ENCODE results near the gene APBB1IP. TPM values are rescaled to one million over a fixed set of nuclear protein-coding genes. Genes with fewer than 3 reads are reported as not detected.
A peak's percentile ranks its signal among the peaks of the same experiment; 100 is the strongest.

The APBB1IP gene
- total RNA-seq, 3 donors from 2014 or later (not counting 1 experiment from before 2014, with no cell fraction given): 92.5 to 119 (median 100) TPM

DNA sequence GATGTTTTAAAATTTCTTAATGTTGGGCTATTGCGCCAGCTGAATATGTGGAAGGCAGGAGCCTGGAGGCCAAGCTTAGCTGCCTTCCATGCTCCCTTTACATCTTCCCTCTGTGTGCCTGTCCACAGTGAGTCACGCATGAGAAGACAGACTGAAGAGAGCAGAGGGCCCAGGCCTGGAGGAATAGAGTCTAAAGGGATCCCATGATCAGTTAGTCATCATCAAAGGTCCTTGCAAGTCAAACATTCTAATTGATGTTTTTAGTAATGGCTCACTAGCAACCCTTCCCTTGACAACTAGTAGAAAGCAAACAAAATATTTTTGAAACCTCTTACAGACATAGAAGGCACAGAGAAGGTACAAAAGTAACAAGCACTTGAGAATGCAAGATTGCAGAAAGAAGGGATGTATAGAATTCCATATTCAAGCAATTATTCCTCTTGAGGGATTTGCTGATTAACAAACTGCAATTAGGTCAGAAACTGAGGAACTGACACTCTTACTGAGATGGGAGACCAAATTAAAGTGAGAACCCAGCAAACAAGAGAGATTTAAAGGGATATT, 30.7 kb upstream of the APBB1IP start:
- 96% methylated on average over 2 of the region's 2 CpGs for WGBS (ENCODE audit: insufficient coverage)
- H3K27ac ChIP-seq (ENCODE audit: low read length): no peak overlapping the region
- DNase-seq: peak in 1 of 2 donors; percentile 12
- Mint-ChIP-seq H3K9me3 (no peaks in the 10 kb centered on the region), H3K27ac (peak overlapping the region in 1 of 2 donors; percentile 20), H3K4me1 (no peaks in the 10 kb centered on the region), H3K4me3 (no peak overlapping the region), H3K36me3 (no peaks in the 10 kb centered on the region), H3K27me3 (ENCODE audit: low read depth in 2 of 2) (no peaks in the 10 kb centered on the region)
- H3K4me3 ChIP-seq (ENCODE audit: low read length): no peak overlapping the region
- H3K36me3 ChIP-seq (ENCODE audit: control insufficient read depth, insufficient read depth, low read length): no peaks in the 10 kb centered on the region
- no peaks in the 10 kb centered on the region for H3K4me1 ChIP-seq (ENCODE audit: control insufficient read depth, insufficient read depth, low read length)
- intact Hi-C loops (cut with micrococcal nuclease): no loop called here
- no peaks in the 10 kb centered on the region for H3K9me3 ChIP-seq (ENCODE audit: control insufficient read depth, insufficient read depth, low read length)
- no peaks in the 10 kb centered on the region for H3K27me3 ChIP-seq (ENCODE audit: control insufficient read depth, insufficient read depth, low read length)
- TF ChIP-seq CTCF (IDR thresholded peaks at IDR 0.05): no peak
- peak in 1 of 3 donors; percentile 15 for ATAC-seq

DNA sequence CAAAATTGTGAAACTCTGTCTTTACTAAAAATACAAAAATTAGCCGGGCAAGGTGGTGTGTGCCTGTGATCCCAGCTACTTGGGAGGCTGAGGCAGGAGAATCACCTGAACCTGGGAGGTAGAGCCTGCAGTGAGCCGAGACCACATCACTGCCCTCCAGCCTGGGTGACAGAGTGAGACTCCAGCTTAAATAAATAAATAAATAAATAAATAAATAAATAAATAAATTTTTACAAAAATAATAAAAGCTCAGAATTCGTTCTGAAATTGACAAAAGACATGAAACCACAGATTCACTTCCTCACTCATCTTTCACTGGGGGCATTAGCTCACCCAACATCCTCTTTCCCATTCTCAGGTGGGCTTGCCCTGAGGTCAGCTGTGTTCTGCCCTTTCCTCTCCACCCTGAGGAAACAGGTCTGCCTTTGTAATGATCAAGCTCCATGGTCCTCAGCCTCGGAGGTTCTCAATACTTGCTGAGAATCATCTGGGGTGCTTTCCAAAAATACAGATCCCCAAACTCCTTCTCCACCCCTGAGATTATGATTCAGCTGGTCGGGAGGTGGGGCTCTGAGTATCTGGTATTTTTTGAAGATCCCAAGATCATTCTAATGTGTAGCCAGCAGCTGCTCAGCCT, 29.2 kb upstream of the APBB1IP start:
- no peaks in the 10 kb centered on the region for H3K4me1 Mint-ChIP-seq
- no peak for ATAC-seq
- no peaks in the 10 kb centered on the region for H3K4me1 ChIP-seq (ENCODE audit: control insufficient read depth, insufficient read depth, low read length)
- TF ChIP-seq CTCF (IDR thresholded peaks at IDR 0.05): no peak
- intact Hi-C loops (cut with micrococcal nuclease): no loop called here
- H3K9me3 ChIP-seq (ENCODE audit: control insufficient read depth, insufficient read depth, low read length): no peaks in the 10 kb centered on the region
- no peaks in the 10 kb centered on the region for H3K9me3 Mint-ChIP-seq
- no peaks in the 10 kb centered on the region for H3K36me3 Mint-ChIP-seq
- 79% methylated on average over 4 of the region's 5 CpGs for WGBS (ENCODE audit: insufficient coverage)
- no peak overlapping the region for H3K27ac Mint-ChIP-seq
- H3K4me3 ChIP-seq (ENCODE audit: low read length): no peak overlapping the region
- DNase-seq: no peak
- H3K27ac ChIP-seq (ENCODE audit: low read length): no peak overlapping the region
- H3K36me3 ChIP-seq (ENCODE audit: control insufficient read depth, insufficient read depth, low read length): no peaks in the 10 kb centered on the region
- H3K4me3 Mint-ChIP-seq: no peak overlapping the region
- no peaks in the 10 kb centered on the region for H3K27me3 Mint-ChIP-seq (ENCODE audit: low read depth in 2 of 2)
- no peaks in the 10 kb centered on the region for H3K27me3 ChIP-seq (ENCODE audit: control insufficient read depth, insufficient read depth, low read length)

DNA sequence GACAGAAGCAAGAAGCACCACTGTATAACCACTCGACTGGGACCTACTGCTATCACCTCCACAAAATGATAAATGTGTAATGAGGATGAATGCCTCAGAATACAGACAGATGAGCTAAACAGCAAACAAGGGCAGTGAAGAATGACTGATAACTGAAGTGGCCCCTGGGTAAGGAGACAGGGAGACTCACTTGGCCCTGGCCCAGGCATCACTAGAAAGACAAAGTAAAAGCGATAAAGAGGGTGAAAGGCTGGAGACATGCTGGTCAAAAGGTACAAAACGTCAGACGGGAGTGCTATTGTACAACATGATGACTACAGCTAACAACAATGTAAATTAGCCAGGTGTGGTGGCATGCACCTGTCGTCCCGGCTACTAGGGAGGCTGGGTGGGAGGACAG, 27.8 kb upstream of the APBB1IP start:
- Mint-ChIP-seq H3K27ac (no peak overlapping the region), H3K4me3 (no peak overlapping the region), H3K36me3 (no peaks in the 10 kb centered on the region), H3K4me1 (peaks cover under 1 to 1% of the 10 kb centered on the region in 2 donors), H3K27me3 (ENCODE audit: low read depth in 2 of 2) (no peaks in the 10 kb centered on the region), H3K9me3 (no peaks in the 10 kb centered on the region)
- no peak for TF ChIP-seq CTCF (IDR thresholded peaks at IDR 0.05)
- Histone ChIP-seq H3K4me1 (ENCODE audit: control insufficient read depth, insufficient read depth, low read length) (no peaks in the 10 kb centered on the region), H3K4me3 (ENCODE audit: low read length) (no peak overlapping the region), H3K27ac (ENCODE audit: low read length) (no peak overlapping the region), H3K27me3 (ENCODE audit: control insufficient read depth, insufficient read depth, low read length) (no peaks in the 10 kb centered on the region), H3K36me3 (ENCODE audit: control insufficient read depth, insufficient read depth, low read length) (no peaks in the 10 kb centered on the region), H3K9me3 (ENCODE audit: control insufficient read depth, insufficient read depth, low read length) (no peaks in the 10 kb centered on the region)
- no peak for ATAC-seq
- intact Hi-C loops (cut with micrococcal nuclease): no loop called here
- WGBS (ENCODE audit: insufficient coverage): 88% methylated on average over 5 of the region's 6 CpGs
- DNase-seq: no peak

DNA sequence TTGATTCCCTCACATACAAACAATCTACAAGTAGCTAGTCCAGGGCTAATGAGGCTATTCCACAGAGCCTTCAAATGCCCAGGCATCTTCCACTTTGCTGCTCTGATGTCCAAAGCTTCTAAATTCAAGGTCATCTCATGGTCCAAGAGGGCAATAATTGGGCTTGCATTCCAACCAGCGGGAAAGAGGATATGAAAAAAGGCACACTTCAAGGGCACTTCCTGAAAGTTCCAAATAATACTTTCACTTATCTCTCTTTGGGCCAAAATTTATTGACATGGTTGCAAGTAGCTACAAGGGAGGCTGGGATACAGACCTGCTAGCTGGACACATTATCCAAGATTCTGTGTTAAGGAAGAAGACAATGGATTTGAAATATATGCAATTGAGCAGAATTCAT, 25.2 kb upstream of the APBB1IP start:
- H3K27me3 ChIP-seq (ENCODE audit: control insufficient read depth, insufficient read depth, low read length): no peaks in the 10 kb centered on the region
- no peaks in the 10 kb centered on the region for H3K27me3 Mint-ChIP-seq (ENCODE audit: low read depth in 2 of 2)
- no peak overlapping the region for H3K4me3 Mint-ChIP-seq
- H3K36me3 Mint-ChIP-seq: no peaks in the 10 kb centered on the region
- H3K27ac Mint-ChIP-seq: no peak overlapping the region
- no peaks in the 10 kb centered on the region for H3K4me1 ChIP-seq (ENCODE audit: control insufficient read depth, insufficient read depth, low read length)
- no peaks in the 10 kb centered on the region for H3K9me3 ChIP-seq (ENCODE audit: control insufficient read depth, insufficient read depth, low read length)
- H3K9me3 Mint-ChIP-seq: no peaks in the 10 kb centered on the region
- no peak for TF ChIP-seq CTCF (IDR thresholded peaks at IDR 0.05)
- H3K4me3 ChIP-seq (ENCODE audit: low read length): no peak overlapping the region
- H3K27ac ChIP-seq (ENCODE audit: low read length): no peak overlapping the region
- WGBS (ENCODE audit: insufficient coverage): 90% methylated on average over 1 of the region's 1 CpG
- DNase-seq: no peak
- no peaks in the 10 kb centered on the region for H3K36me3 ChIP-seq (ENCODE audit: control insufficient read depth, insufficient read depth, low read length)
- intact Hi-C loops (cut with micrococcal nuclease): no loop called here
- no peak for ATAC-seq
- H3K4me1 Mint-ChIP-seq: peaks cover 5% of the 10 kb centered on the region in 2 donors

Measured in natural killer cell (primary cell).